T follicular helper cell (primary cell): Measurements from ENCODE around the gene CDC14A.
"Not testable (repeated sequence)": the region's sequence is repeated elsewhere in the genome, so short reads cannot be mapped to it uniquely, and the experiment has no call there.

Source experiments
- DNase-seq: peaks from one replicate; pipeline ENCODE4 v3.0.0-alpha.2; 2020; ENCODE audit warnings: low read depth
- total RNA-seq, 2 experiments: gene quantifications; one replicate each; lab custom pipeline; 2026; lab: John Stamatoyannopoulos, UW

Gene CDC14A
- 48.2 to 183 reads per million in 2 experiments for total RNA-seq

- DNase-seq = peak; percentile 82
Observed at GRCh38 chr1:100352267-100353070, at the start of gene CDC14A. TSS of gene CDC14A (plus strand) at chr1:100352506. CDS start at chr1:100352955, 449 bp downstream.

GRCh38 chr1:100302739-100303138 lies 49.6 kb upstream of the CDC14A start:
- no peak for DNase-seq

GRCh38 chr1:100304227-100304626 lies 48.1 kb upstream of the CDC14A start:
- no peak for DNase-seq

DNA sequence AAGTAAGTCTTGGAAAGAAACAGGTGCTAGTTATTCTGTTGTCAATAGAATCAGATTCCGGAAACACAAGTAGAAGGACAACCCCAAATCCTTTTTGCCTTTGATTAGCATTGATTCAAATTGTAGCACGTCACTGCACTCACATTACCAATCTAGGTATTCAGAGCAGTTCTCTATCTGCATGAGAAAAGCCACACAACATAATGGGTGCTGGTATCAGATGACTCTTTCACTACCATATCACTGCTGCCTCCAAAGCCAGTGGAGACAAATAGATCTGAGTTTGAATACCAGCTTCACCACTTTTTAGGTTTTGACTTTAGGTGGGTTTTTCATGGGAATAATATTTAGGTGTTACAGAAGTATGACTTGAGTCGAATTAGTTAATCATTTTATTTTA lies 47.4 kb upstream of the CDC14A start:
- DNase-seq = no peak

DNA sequence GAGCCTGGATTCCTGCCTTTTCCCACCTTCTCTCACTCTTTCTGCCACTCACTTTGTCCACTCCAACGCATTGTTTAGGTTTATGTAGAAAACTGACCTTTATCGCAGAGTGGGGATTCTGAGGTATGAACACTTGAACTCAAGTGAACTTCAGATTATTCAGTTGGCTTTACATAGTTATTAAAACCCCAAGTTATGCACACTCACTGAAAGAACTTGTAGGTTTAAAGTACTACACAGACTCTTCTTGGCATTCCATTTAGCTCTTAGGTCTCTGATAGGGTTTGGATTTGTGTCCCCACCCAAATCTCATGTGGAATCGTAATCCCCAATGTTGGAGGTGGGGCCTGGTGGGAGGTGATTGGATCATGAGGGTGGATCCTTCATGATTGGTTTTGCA lies 46.4 kb upstream of the CDC14A start:
- DNase-seq = no peak

DNA sequence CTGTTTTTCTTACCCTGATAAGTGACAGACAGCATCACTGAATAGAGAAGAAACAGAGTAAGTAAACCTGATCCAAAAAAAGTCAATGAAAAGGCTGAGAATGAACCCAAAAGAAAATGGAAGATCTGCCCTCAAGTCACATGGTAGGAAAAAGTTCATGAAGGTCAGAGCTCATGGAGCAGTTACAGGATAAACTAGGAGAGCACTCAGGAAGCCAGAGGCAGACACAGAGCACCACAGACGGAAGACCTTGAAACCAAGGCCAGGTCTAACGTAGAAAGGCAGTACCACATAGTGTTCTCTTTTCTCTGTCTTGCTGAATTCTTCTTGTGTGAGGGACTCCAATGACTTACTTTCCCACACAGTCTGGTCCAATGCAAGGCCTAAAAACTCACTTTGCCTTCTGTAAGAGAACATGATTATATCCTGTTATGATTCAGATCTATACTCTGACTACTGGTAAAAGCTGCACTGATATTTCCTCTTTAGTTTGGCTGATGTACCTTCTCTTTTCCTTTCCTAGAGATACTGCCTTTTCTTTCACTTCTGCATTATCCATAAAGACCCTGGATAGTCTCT lies 45.5 kb upstream of the CDC14A start:
- no peak for DNase-seq

DNA sequence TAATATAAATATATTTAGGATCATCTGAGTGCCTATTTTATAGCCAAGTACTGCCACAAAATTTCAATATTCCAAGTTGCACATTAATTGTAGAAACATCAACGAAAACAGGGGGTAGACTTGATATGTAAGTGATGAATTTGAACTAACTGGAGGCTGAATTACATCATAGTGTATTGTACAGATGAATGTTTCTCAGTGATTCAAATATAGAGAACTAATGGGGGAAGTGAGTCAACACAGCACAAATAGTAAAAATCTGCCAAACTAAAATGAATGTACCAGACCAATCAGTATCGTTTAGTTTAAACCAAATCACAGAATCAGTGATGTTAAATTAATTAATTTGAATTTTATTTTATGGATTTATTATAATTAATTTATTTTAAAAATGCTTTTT lies 43.5 kb upstream of the CDC14A start:
- DNase-seq = no peak

DNA sequence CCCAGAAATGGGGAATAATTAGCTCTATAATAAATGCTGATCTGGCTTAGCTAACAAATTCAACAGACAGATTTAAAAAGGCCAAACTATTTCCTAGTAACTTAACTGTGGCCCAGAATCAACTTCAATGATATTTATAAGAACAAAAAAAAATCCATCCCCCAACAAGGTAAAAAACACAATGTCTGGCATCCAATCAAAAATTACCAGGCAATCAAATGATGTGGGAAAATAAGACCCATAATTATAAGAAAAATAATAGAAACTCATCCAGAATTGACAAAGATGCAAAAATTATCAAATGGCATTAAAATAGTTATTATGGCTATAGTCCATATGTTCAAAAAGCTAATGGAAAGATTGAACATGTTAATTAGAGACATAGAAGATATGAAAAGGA lies 42.4 kb upstream of the CDC14A start:
- DNase-seq = no peak

DNA sequence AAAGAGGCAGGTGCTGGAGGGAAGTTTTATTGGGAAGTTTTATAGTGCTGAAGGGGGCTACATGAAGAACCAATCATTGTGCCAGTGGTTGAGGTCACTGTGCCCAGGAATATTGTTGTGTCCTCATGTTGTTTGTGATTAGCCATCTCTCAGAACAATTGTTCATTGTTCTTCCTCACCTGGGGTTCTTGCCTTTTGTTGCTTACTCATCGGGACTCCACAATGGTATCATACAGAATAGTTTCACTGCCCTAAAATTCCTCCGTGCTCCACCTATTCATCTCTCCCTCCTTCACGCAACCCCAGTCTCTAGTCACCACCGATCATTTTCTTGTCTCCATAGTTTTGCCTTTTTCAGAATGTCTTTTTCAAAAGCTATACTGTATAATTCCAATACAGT lies 38.9 kb upstream of the CDC14A start:
- DNase-seq = no peak

DNA sequence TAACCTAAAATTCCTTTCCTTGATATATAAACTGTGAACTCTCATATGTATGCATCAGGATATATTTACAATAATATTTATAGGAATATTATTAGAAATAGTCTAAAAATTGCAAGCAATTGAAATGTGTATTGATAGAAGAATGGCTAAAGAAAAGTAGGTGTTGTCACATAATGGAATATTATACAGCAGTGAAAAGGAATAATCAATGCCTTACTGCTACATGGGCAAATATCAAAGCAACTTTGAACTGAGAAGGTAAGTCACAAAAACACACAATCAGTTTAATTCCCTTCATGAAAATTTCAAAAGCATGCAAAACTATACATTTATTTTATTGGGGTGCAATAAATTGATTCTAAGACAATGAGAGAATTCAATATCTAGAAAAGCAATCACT lies 35.7 kb upstream of the CDC14A start:
- DNase-seq = no peak

GRCh38 chr1:100320311-100321099 lies 31.8 kb upstream of the CDC14A start:
- DNase-seq = no peak

- no peak for DNase-seq
Observed at GRCh38 chr1:100321100-100321493, 31.2 kb upstream of the CDC14A start.

- no peak for DNase-seq
Observed at GRCh38 chr1:100321506-100321905, 30.8 kb upstream of the CDC14A start.

- no peak for DNase-seq
Observed at GRCh38 chr1:100322436-100323211, 29.7 kb upstream of the CDC14A start.

- DNase-seq = no peak
Observed at GRCh38 chr1:100323419-100324106, 28.7 kb upstream of the CDC14A start.

DNA sequence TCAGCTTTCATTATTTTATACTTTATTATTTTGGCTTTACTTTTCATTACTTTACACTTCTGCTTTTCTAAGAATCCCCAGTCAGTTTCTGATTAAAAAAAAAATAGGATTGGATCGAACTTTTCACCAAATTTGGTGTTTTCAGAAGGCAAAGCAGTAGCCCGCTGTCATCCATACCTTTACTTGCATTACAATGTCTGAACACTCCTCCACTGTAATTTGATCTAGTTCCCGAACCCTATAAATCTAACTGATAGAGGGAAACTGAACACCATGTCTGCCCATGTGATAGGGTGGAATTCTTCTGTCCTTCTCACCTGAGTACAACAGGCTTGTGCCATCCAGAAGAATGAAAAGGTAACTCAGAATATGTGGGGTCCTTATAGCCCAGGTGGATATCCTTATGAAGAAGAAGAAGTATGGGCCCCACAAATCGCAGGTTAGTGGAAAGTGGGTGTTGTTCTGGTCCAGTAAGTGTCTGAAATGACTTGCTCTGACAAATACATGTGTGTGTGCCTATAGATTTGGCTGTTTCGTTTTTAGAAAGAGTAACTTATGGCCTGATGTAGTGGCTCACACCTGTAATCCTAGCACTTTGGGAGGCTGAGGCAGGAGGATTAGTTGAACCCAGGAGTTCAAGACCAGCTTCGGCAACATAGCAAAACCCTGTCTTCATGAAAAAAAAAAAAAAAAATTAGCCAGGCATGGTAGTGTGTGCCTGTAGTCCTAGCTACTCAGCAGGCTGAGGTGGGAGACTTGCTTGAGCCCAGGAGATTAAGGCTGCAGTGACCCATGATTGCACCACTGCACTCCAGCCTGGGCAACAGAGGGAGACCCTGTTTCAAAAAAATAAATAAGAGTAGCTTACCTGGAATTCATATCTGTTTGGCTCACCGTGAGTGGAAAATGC lies 26.6 kb upstream of the CDC14A start:
- no peak for DNase-seq

- not testable (repeated sequence) for DNase-seq
Observed at GRCh38 chr1:100326325-100326670, 26.0 kb upstream of the CDC14A start.

GRCh38 chr1:100328133-100328532 lies 24.2 kb upstream of the CDC14A start:
- DNase-seq = no peak

DNA sequence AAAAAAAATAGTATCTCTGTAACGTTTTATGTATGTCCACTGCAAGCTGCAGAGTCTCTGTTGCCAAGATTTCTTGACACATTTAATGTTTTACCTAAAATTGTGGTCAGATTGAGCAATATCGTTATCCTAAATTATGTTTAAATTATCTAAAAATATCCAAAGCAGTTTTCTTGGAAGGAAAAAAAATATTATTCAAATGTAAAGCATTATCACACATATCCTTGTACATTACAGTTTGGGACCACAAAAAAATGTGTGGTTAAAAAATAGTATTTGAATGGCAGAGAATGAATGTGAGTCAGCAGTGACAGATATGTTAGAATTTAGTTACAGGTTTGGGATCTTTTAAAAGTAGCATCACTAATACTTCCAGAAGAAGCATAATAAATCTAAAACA lies 21.2 kb upstream of the CDC14A start:
- not testable (repeated sequence) for DNase-seq

- DNase-seq = no peak
Observed at GRCh38 chr1:100332331-100332730, 20.0 kb upstream of the CDC14A start.
